BE2C (cell line): ENCODE data around the gene GALNT7.

ENCODE experiments used
- DNase-seq: peaks from one replicate; pipeline ENCODE4 v3.0.0-alpha.2; 2020
- H3K27me3 ChIP-seq: fragments of 250-450 bp; sonication (Bioruptor Pico); 2 replicates; pipeline ENCODE4 v1.5.1; 2020; ENCODE audit warnings: mild to moderate bottlenecking
- H3K36me3 ChIP-seq: fragments of 250-450 bp; sonication (Bioruptor Pico); 2 replicates; pipeline ENCODE4 v1.5.1; 2020; ENCODE audit warnings: mild to moderate bottlenecking
- H3K4me1 ChIP-seq: fragments of 250-450 bp; sonication (Bioruptor Pico); 2 replicates; pipeline ENCODE4 v1.5.1; 2020
- H3K4me3 ChIP-seq: 2 replicates; pipeline ENCODE4 v1.5.1; 2011; ENCODE audit warnings: low read depth, low read length
- H3K9me3 ChIP-seq: fragments of 250-450 bp; sonication (Bioruptor Pico); 2 replicates; pipeline ENCODE4 v1.5.1; 2020
- TF ChIP-seq, protein P1 (sequence below): IDR thresholded peaks from 2 replicates; pipeline ENCODE4 v1.5.1; 2012; ENCODE audit warnings: mild to moderate bottlenecking, low read depth, low read length

The GALNT7 gene

DNA sequence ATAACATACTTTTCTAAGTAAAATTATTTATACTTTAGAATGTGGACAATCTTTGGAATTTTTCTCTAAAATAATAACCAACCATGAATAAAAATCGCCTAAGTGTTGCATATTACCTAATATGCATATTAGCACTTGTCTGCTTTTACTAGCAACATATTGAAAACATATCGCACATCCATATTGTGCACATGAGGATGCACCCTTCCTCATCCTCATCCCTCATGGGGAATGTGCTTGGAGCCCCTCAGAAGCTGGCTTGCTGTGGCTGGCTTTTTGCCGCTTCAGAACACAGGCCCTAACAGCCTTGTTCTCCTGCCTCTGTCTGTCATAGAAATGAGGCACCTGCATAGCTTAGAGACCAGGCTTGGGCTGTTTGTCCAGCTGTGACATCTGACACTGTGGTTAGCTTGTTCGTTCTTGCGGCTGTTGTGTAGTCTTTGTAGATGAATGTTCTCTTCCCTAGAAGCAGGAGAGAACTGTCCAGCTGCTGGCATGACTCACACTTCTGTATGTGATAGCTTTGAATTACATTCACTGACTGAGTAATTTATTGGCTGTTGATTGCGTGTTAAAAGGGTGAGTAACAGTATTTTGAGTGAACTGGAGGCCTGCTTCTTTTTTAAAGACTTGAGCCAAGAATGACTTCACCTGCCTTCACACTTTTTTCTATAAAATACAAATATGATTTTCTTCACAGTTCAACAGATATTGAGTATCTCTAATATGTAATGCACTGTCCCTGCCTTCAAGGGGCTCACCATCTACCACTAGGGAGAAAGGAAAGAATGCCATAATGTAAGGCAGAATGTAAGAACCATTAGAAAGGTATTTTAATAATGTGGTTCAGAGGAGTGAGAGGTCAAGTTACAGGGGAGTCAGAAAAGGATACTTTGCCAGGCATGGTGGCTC is 83.7 kb downstream of the GALNT7 start:
- Histone ChIP-seq H3K36me3 (no peaks in the 10 kb centered on the region), H3K9me3 (no peaks in the 10 kb centered on the region), H3K4me1 (no peaks in the 10 kb centered on the region), H3K4me3 (no peak overlapping the region), H3K27me3 (no peaks in the 10 kb centered on the region)
- DNase-seq = no peak
- TF ChIP-seq, protein P1, sequence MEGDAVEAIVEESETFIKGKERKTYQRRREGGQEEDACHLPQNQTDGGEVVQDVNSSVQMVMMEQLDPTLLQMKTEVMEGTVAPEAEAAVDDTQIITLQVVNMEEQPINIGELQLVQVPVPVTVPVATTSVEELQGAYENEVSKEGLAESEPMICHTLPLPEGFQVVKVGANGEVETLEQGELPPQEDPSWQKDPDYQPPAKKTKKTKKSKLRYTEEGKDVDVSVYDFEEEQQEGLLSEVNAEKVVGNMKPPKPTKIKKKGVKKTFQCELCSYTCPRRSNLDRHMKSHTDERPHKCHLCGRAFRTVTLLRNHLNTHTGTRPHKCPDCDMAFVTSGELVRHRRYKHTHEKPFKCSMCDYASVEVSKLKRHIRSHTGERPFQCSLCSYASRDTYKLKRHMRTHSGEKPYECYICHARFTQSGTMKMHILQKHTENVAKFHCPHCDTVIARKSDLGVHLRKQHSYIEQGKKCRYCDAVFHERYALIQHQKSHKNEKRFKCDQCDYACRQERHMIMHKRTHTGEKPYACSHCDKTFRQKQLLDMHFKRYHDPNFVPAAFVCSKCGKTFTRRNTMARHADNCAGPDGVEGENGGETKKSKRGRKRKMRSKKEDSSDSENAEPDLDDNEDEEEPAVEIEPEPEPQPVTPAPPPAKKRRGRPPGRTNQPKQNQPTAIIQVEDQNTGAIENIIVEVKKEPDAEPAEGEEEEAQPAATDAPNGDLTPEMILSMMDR = no peak

DNA sequence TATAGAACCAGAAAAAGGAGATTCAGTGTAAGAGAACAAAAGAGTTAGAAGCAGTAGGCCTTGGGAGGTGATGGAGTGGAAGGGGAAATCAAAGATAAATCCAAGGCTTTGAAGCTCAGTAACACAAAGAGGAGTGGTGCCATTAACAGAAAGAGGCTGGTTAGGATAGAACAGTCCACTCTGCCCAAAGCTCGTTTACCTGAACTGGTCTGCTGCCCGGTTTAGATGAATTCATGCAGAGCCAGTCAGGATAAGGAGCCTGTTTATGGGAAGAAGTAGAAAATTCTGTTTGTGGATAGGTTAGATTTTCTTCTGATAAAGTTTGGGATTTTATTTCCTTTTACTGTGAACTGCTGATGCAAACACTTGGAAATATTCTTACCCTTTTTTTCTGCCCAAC is 85.0 kb downstream of the GALNT7 start:
- H3K27me3 ChIP-seq = no peaks in the 10 kb centered on the region
- TF ChIP-seq, protein P1 = no peak
- no peak overlapping the region for H3K4me3 ChIP-seq
- no peaks in the 10 kb centered on the region for H3K9me3 ChIP-seq
- no peak for DNase-seq
- no peaks in the 10 kb centered on the region for H3K36me3 ChIP-seq
- no peaks in the 10 kb centered on the region for H3K4me1 ChIP-seq

DNA sequence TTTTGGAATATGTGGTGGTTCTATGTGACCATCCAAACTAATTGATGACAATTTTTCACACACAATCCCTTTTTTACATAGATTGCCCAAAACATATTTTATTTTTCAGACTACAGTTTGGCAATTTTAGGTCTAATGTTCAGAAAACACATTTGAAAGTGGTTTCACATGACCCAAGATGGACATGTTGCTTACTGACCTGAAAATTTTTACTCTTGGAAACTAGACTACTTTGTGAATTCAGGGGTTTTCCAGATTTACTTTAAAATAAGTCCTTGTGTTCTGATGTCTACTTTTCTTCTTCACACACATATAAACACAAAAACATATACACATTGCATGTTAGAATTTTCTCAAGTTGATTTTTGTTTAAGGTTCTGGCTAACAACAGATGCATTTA is 86.0 kb downstream of the GALNT7 start:
- TF ChIP-seq, protein P1 = no peak
- no peaks in the 10 kb centered on the region for H3K9me3 ChIP-seq
- H3K4me1 ChIP-seq = no peaks in the 10 kb centered on the region
- DNase-seq = no peak
- no peaks in the 10 kb centered on the region for H3K27me3 ChIP-seq
- H3K36me3 ChIP-seq = no peaks in the 10 kb centered on the region
- H3K4me3 ChIP-seq = no peak overlapping the region

DNA sequence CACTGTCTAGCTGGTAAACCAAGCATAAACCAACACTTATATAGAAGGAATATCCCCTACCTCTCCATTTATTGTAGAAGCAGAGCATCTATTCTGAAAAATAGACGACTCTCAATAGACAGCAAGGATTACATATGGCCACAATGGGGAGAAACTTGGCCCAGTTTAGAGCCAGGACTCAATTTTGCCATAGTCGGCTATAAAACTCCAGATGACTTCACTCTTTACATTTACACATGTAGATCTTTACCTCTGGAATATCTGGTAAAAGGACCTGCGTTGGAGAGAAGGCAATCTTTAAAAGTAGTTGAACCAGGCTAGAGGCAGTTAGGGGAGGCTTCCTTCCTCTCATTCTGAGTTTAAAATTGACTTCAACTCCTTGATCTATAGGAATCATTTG is 88.2 kb downstream of the GALNT7 start:
- Histone ChIP-seq H3K9me3 (no peaks in the 10 kb centered on the region), H3K4me1 (no peaks in the 10 kb centered on the region), H3K4me3 (no peak overlapping the region), H3K27me3 (no peaks in the 10 kb centered on the region), H3K36me3 (no peaks in the 10 kb centered on the region)
- TF ChIP-seq, protein P1 = no peak
- DNase-seq = no peak

DNA sequence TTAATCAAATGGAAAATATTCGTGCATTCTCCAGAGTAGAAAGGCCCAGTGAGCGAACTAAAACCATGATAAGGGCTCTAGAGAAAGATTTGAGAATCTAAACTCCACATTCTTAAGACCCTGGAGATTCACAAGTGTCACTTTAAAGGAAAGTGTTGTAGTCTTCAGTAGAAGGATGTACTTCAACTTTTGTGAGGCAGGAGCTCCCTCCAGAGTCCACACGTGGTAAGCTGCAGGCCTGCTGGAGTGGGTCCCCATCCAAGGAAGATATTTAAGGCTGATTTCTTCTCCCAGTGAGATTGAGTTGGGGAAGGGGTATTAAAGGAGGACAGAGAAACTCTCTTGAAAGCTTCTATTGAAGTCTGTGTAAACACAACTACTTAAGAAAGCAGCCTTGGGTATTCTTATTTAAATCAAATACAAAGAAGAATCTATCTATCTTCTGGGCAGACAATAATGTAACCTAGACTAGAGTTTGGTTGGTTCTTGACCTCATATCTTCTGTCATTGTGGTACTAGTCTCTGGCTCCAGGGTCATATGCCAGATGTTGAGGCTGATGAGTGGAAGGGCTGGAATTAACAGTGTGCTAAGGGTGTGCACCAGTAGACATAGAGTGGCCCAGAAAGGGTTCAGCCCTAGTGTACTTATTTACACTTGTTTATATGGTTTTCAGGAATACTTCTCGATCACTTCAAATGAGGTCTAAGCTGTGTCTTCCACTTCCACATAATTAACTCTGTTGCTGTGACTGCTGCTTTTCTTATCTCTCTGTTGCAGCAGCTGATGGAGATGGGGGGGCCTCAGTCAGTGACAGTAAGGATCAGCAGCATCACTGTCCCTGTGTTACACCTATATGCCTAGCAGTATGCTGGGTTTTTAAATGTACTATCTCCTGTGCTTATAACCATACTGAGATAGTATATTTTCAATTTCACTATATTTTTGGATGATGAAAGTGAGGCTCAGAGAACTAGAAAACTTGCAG is 89.4 kb downstream of the GALNT7 start:
- Histone ChIP-seq H3K4me1 (no peaks in the 10 kb centered on the region), H3K27me3 (no peaks in the 10 kb centered on the region), H3K36me3 (no peaks in the 10 kb centered on the region), H3K9me3 (no peaks in the 10 kb centered on the region), H3K4me3 (no peak overlapping the region)
- TF ChIP-seq, protein P1 = peak; percentile 92
- peak; percentile 68 for DNase-seq
